ENCODE results near the gene FTL. TPM values are rescaled to one million over a fixed set of nuclear protein-coding genes. Genes with fewer than 3 reads are reported as not detected.

Gene FTL
- total RNA-seq, 2 donors from 2014 or later: 1,784 to 3,181 TPM

DNA sequence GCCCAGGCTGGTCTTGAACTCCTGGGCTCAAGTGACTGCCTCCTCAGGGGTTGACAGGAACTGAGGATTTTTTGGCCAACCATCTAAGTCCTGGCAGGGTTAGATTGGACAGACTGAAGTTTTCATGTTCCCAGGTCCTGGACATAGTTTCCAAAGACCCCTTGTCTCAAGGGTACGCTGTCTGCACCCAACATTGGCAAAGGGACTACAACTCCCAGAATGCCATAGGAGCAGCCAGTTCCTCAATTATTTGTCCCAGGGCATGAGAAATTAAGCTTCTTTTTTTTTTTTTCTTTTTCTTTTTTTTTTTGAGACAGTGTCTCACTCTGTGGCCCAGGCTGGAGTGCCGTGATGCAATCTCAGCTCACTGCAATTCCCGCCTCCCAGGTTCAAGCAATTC, 21.1 kb downstream of the FTL start:
- Mint-ChIP-seq H3K4me1 (peaks cover 6% of the 10 kb centered on the region), H3K27ac (no peak overlapping the region), H3K36me3 (ENCODE audit: low read depth) (peaks cover 74% of the 10 kb centered on the region), H3K27me3 (ENCODE audit: insufficient read depth) (no peaks in the 10 kb centered on the region), H3K4me3 (no peak overlapping the region), H3K9me3 (no peaks in the 10 kb centered on the region)
- 92 to 100% methylated on average over 2 to 3 of the region's 3 CpGs for WGBS, 2 experiments (ENCODE audit: insufficient coverage in 1 of 2, insufficient read length in 1 of 2)
- H3K27ac ChIP-seq (ENCODE audit: low read depth, low read length): no peak overlapping the region
- no peaks in the 10 kb centered on the region for H3K27me3 ChIP-seq (ENCODE audit: control insufficient read depth, insufficient read depth, low read length, poor library complexity, severe bottlenecking)
- DNase-seq: no peak
- TF ChIP-seq, protein P1, sequence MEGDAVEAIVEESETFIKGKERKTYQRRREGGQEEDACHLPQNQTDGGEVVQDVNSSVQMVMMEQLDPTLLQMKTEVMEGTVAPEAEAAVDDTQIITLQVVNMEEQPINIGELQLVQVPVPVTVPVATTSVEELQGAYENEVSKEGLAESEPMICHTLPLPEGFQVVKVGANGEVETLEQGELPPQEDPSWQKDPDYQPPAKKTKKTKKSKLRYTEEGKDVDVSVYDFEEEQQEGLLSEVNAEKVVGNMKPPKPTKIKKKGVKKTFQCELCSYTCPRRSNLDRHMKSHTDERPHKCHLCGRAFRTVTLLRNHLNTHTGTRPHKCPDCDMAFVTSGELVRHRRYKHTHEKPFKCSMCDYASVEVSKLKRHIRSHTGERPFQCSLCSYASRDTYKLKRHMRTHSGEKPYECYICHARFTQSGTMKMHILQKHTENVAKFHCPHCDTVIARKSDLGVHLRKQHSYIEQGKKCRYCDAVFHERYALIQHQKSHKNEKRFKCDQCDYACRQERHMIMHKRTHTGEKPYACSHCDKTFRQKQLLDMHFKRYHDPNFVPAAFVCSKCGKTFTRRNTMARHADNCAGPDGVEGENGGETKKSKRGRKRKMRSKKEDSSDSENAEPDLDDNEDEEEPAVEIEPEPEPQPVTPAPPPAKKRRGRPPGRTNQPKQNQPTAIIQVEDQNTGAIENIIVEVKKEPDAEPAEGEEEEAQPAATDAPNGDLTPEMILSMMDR (conservative IDR thresholded peaks at IDR 0.05): no peak
- H3K4me3 ChIP-seq (ENCODE audit: low read length): no peak overlapping the region
- H3K4me1 ChIP-seq (ENCODE audit: control insufficient read depth, insufficient read depth, low read length): no peaks in the 10 kb centered on the region
- no peak overlapping the region for H3K9ac ChIP-seq (ENCODE audit: extremely low read depth, low read length, poor library complexity, severe bottlenecking)
- no peaks in the 10 kb centered on the region for H3K9me3 ChIP-seq (ENCODE audit: control insufficient read depth, low read length)
- H3K36me3 ChIP-seq (ENCODE audit: control insufficient read depth, insufficient read depth, low read length): peaks cover 65% of the 10 kb centered on the region

DNA sequence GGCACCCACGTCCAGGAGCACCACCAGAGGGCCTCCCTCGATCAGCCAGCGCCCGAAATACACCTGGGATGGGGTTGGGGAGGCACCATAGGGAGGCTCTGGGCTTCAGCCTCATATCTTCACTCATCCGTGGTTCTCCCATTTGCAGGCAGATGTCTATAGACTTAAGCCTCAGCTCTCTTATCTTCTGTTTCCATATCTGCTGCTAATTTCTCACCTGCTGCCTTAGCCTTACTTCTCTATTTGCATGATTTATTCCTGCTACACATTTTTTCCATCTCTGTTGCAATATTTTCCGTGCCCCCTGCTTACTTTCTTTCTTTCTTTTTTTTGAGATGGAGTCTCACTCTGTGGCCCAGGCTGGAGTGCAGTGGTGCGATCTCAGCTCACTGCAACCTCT, 22.2 kb downstream of the FTL start:
- no peaks in the 10 kb centered on the region for H3K4me1 ChIP-seq (ENCODE audit: control insufficient read depth, insufficient read depth, low read length)
- DNase-seq: no peak
- Mint-ChIP-seq H3K4me3 (no peak overlapping the region), H3K27ac (peak overlapping the region; percentile 19), H3K9me3 (no peaks in the 10 kb centered on the region), H3K27me3 (ENCODE audit: insufficient read depth) (no peaks in the 10 kb centered on the region), H3K4me1 (peaks cover 11% of the 10 kb centered on the region), H3K36me3 (ENCODE audit: low read depth) (peaks cover 63% of the 10 kb centered on the region)
- H3K4me3 ChIP-seq (ENCODE audit: low read length): no peak overlapping the region
- H3K27ac ChIP-seq (ENCODE audit: low read depth, low read length): no peak overlapping the region
- H3K9me3 ChIP-seq (ENCODE audit: control insufficient read depth, low read length): no peaks in the 10 kb centered on the region
- H3K36me3 ChIP-seq (ENCODE audit: control insufficient read depth, insufficient read depth, low read length): peaks cover 54% of the 10 kb centered on the region
- H3K9ac ChIP-seq (ENCODE audit: extremely low read depth, low read length, poor library complexity, severe bottlenecking): no peak overlapping the region
- 88 to 100% methylated on average over 4 to 7 of the region's 7 CpGs for WGBS, 2 experiments (ENCODE audit: insufficient coverage in 1 of 2, insufficient read length in 1 of 2)
- no peaks in the 10 kb centered on the region for H3K27me3 ChIP-seq (ENCODE audit: control insufficient read depth, insufficient read depth, low read length, poor library complexity, severe bottlenecking)
- TF ChIP-seq, protein P1 (conservative IDR thresholded peaks at IDR 0.05): peak; percentile 19

DNA sequence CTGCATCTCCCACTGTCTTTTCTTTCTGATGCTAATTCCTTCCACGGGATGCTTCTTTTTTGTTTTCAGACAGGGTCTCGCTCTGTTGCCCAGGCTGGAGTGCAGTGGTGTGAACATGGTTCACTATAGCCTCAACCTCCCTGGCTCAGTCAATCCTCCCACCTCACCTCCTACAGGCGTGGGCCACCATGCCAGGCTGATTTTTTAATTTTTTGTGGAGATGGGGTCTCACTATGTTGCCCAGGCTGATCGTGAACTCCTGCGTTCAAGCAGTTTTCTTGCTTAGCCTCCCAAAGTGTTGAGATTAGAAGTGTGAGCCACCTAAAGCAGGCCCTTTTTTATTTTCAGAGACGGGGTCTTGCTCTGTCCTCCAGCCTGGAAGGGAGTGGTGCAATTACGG, 23.2 kb downstream of the FTL start:
- Mint-ChIP-seq H3K4me1 (peaks cover 11% of the 10 kb centered on the region), H3K27me3 (ENCODE audit: insufficient read depth) (no peaks in the 10 kb centered on the region), H3K9me3 (no peaks in the 10 kb centered on the region), H3K4me3 (no peak overlapping the region), H3K27ac (no peak overlapping the region), H3K36me3 (ENCODE audit: low read depth) (peaks cover 54% of the 10 kb centered on the region)
- WGBS, 2 experiments (ENCODE audit: insufficient coverage in 1 of 2, insufficient read length in 1 of 2): 95% methylated on average over 5 to 7 of the region's 7 CpGs
- no peaks in the 10 kb centered on the region for H3K9me3 ChIP-seq (ENCODE audit: control insufficient read depth, low read length)
- no peak for DNase-seq
- no peak overlapping the region for H3K4me3 ChIP-seq (ENCODE audit: low read length)
- TF ChIP-seq, protein P1 (conservative IDR thresholded peaks at IDR 0.05): no peak
- H3K27me3 ChIP-seq (ENCODE audit: control insufficient read depth, insufficient read depth, low read length, poor library complexity, severe bottlenecking): no peaks in the 10 kb centered on the region
- H3K27ac ChIP-seq (ENCODE audit: low read depth, low read length): no peak overlapping the region
- H3K9ac ChIP-seq (ENCODE audit: extremely low read depth, low read length, poor library complexity, severe bottlenecking): no peak overlapping the region
- peaks cover 45% of the 10 kb centered on the region for H3K36me3 ChIP-seq (ENCODE audit: control insufficient read depth, insufficient read depth, low read length)
- no peaks in the 10 kb centered on the region for H3K4me1 ChIP-seq (ENCODE audit: control insufficient read depth, insufficient read depth, low read length)

Data from endodermal cell (in vitro differentiated cells).